SU-DHL-6 (cell line): ENCODE results near the gene GSDMA.

ENCODE experiments used
- H2AFZ ChIP-seq: fragments of 200-600 bp; sonication (generic); 2 replicates; pipeline ENCODE4 v1.6.1; 2014; ENCODE audit warnings: low read depth, mild to moderate bottlenecking, moderate library complexity, mixed read lengths, antibody characterized with exemption, low read length; ENCODE audit not compliant: severe bottlenecking
- H3F3A ChIP-seq: fragments of 200-600 bp; shearing (Covaris generic); 2 replicates; pipeline ENCODE4 v1.6.0; 2016; ENCODE audit warnings: antibody characterized with exemption, mild to moderate bottlenecking; ENCODE audit not compliant: insufficient read depth
- H3K27ac ChIP-seq: fragments of 200-600 bp; sonication (generic); 2 replicates; pipeline ENCODE4 v1.5.1; 2016; ENCODE audit warnings: low read depth, mild to moderate bottlenecking, low read length, moderate library complexity, mixed read lengths
- H3K27me3 ChIP-seq: fragments of 200-600 bp; sonication (generic), shearing (Covaris generic); 2 replicates; pipeline ENCODE4 v1.6.0; 2014; ENCODE audit warnings: mild to moderate bottlenecking, low read length
- H3K36me3 ChIP-seq: fragments of 200-600 bp; sonication (generic); 2 replicates; pipeline ENCODE4 v1.6.1; 2014; ENCODE audit warnings: mild to moderate bottlenecking, low read length, mixed read lengths
- H3K4me2 ChIP-seq: fragments of 300-600, 200-600 bp; shearing (Covaris generic), sonication (generic); 2 replicates; pipeline ENCODE4 v1.6.0; 2014; ENCODE audit warnings: low read length, low read depth, mild to moderate bottlenecking; ENCODE audit not compliant: poor library complexity, severe bottlenecking
- H3K4me3 ChIP-seq: fragments of 200-600 bp; sonication (generic); 2 replicates; pipeline ENCODE4 v1.5.1; 2014; ENCODE audit warnings: antibody characterized with exemption, low read length, mild to moderate bottlenecking, mixed read lengths; ENCODE audit not compliant: insufficient read depth, poor library complexity, severe bottlenecking
- H3K79me2 ChIP-seq: fragments of 200-600 bp; sonication (generic); 2 replicates; pipeline ENCODE4 v1.6.1; 2014; ENCODE audit warnings: mild to moderate bottlenecking, low read length, moderate library complexity; ENCODE audit not compliant: insufficient read depth
- H3K9ac ChIP-seq: fragments of 200-600 bp; sonication (generic); 2 replicates; pipeline ENCODE4 v1.7.0; 2014; ENCODE audit warnings: mild to moderate bottlenecking, low read length
- H3K9me2 ChIP-seq: fragments of 200-600 bp; sonication (generic); replicated peaks from 2 replicates; pipeline ENCODE4 v1.6.1; 2014; ENCODE audit warnings: low read length; ENCODE audit not compliant: insufficient read depth
- H3K9me3 ChIP-seq: fragments of 200-600 bp; sonication (generic); 2 replicates; pipeline ENCODE4 v1.6.1; 2014; ENCODE audit warnings: low read length, mixed read lengths; ENCODE audit not compliant: insufficient read depth
- H4K20me1 ChIP-seq: fragments of 200-600 bp; sonication (generic); 2 replicates; pipeline ENCODE4 v1.6.1; 2014; ENCODE audit warnings: low read depth, mild to moderate bottlenecking, antibody characterized with exemption, low read length, moderate library complexity, mixed read lengths
- CTCF ChIP-seq: fragments of 200-600 bp; sonication (generic); IDR thresholded peaks from one replicate; pipeline ENCODE4 v1.5.1; 2017; ENCODE audit warnings: antibody characterized with exemption, mild to moderate bottlenecking, low read length, moderate library complexity; ENCODE audit not compliant: insufficient read depth, poor library complexity, severe bottlenecking
- EZH2phosphoT487 ChIP-seq: fragments of 200-600 bp; sonication (generic), shearing (Covaris generic); conservative IDR thresholded peaks from 2 replicates; pipeline ENCODE4 v1.6.1; 2018; ENCODE audit warnings: mild to moderate bottlenecking, antibody characterized with exemption, low read length, moderate library complexity, mixed read lengths

The GSDMA gene

GRCh38 chr17:39965017-39965699 is 2.4 kb downstream of the GSDMA start:
- TF ChIP-seq EZH2phosphoT487 (no peak), CTCF (no peak)
- H3K9me3 ChIP-seq: no peaks in the 10 kb centered on the region
- no peaks in the 10 kb centered on the region for H3K36me3 ChIP-seq
- no peak overlapping the region for H2AFZ ChIP-seq
- no peaks in the 10 kb centered on the region for H3F3A ChIP-seq
- H3K27ac ChIP-seq: no peak overlapping the region
- H3K4me3 ChIP-seq: no peak overlapping the region
- H4K20me1 ChIP-seq: no peaks in the 10 kb centered on the region
- no peak overlapping the region for H3K9ac ChIP-seq
- H3K27me3 ChIP-seq: no peaks in the 10 kb centered on the region
- no peaks in the 10 kb centered on the region for H3K79me2 ChIP-seq
- H3K4me2 ChIP-seq: no peak overlapping the region
- H3K9me2 ChIP-seq: no peaks in the 10 kb centered on the region

GRCh38 chr17:39966771-39967170 is 4.0 kb downstream of the GSDMA start:
- Histone ChIP-seq H3F3A (no peaks in the 10 kb centered on the region), H3K9me3 (no peaks in the 10 kb centered on the region), H3K36me3 (no peaks in the 10 kb centered on the region), H4K20me1 (no peaks in the 10 kb centered on the region), H3K4me2 (no peak overlapping the region), H3K9ac (no peak overlapping the region), H3K9me2 (no peaks in the 10 kb centered on the region), H3K79me2 (no peaks in the 10 kb centered on the region), H3K27me3 (no peaks in the 10 kb centered on the region), H2AFZ (no peak overlapping the region), H3K4me3 (no peak overlapping the region), H3K27ac (no peak overlapping the region)
- TF ChIP-seq CTCF (no peak), EZH2phosphoT487 (no peak)

- H2AFZ ChIP-seq: no peak overlapping the region
- H3K9me3 ChIP-seq: no peaks in the 10 kb centered on the region
- TF ChIP-seq EZH2phosphoT487: no peak
- no peak for TF ChIP-seq CTCF
- no peak overlapping the region for H3K9ac ChIP-seq
- no peaks in the 10 kb centered on the region for H3K9me2 ChIP-seq
- no peaks in the 10 kb centered on the region for H3K36me3 ChIP-seq
- H3K4me3 ChIP-seq: no peak overlapping the region
- no peaks in the 10 kb centered on the region for H3F3A ChIP-seq
- no peak overlapping the region for H3K27ac ChIP-seq
- H4K20me1 ChIP-seq: no peaks in the 10 kb centered on the region
- no peaks in the 10 kb centered on the region for H3K79me2 ChIP-seq
- no peak overlapping the region for H3K4me2 ChIP-seq
- no peaks in the 10 kb centered on the region for H3K27me3 ChIP-seq
Measured at GRCh38 chr17:39968761-39969160, 6.0 kb downstream of the GSDMA start.
